Endodermal cell (in vitro differentiated cells): Measurements from ENCODE around the gene WDR46. TPM values are rescaled to one million over a fixed set of nuclear protein-coding genes. Genes with fewer than 3 reads are reported as not detected.

ENCODE experiments used
- DNase-seq: peaks from one replicate; pipeline ENCODE4 v3.0.0-alpha.2; 2017
- H3K27ac ChIP-seq: 2 replicates; pipeline ENCODE4 v1.5.1; 2013; ENCODE audit warnings: mild to moderate bottlenecking, low read depth, low read length, moderate library complexity
- H3K27me3 ChIP-seq: 2 replicates; pipeline ENCODE4 v1.6.1; 2013; ENCODE audit warnings: mild to moderate bottlenecking, low read length, moderate library complexity; ENCODE audit not compliant: insufficient read depth, control insufficient read depth, poor library complexity, severe bottlenecking
- H3K36me3 ChIP-seq: 2 replicates; pipeline ENCODE4 v1.7.0; 2013; ENCODE audit warnings: mild to moderate bottlenecking, low read length, moderate library complexity; ENCODE audit not compliant: control insufficient read depth, insufficient read depth
- H3K4me1 ChIP-seq: one replicate; pipeline ENCODE4 v1.7.0; 2013; ENCODE audit warnings: low read length; ENCODE audit not compliant: control insufficient read depth, insufficient read depth
- H3K4me3 ChIP-seq: 2 replicates; pipeline ENCODE4 v1.5.1; 2013; ENCODE audit warnings: mild to moderate bottlenecking, low read length, moderate library complexity
- H3K9ac ChIP-seq: 2 replicates; pipeline ENCODE4 v1.6.1; 2013; ENCODE audit warnings: mild to moderate bottlenecking, low read length, moderate library complexity; ENCODE audit not compliant: poor library complexity, severe bottlenecking; ENCODE audit errors: extremely low read depth
- H3K9me3 ChIP-seq: 2 replicates; pipeline ENCODE4 v1.6.1; 2013; ENCODE audit warnings: mild to moderate bottlenecking, low read length, moderate library complexity; ENCODE audit not compliant: control insufficient read depth
- H3K27ac Mint-ChIP-seq: 2 replicates; pipeline ENCODE4 v1.8.0; 2020; ENCODE audit warnings: mixed read lengths
- H3K27me3 Mint-ChIP-seq: 2 replicates; pipeline ENCODE4 v1.8.0; 2021; ENCODE audit warnings: mild to moderate bottlenecking, mixed read lengths; ENCODE audit not compliant: insufficient read depth
- H3K36me3 Mint-ChIP-seq: 2 replicates; pipeline ENCODE4 v1.8.0; 2020; ENCODE audit warnings: low read depth, mixed read lengths
- H3K4me1 Mint-ChIP-seq: 2 replicates; pipeline ENCODE4 v1.8.0; 2020; ENCODE audit warnings: mixed read lengths
- H3K4me3 Mint-ChIP-seq: 2 replicates; pipeline ENCODE4 v1.8.0; 2020; ENCODE audit warnings: mild to moderate bottlenecking, moderate library complexity, mixed read lengths
- H3K9me3 Mint-ChIP-seq: 2 replicates; pipeline ENCODE4 v1.8.0; 2020; ENCODE audit warnings: mild to moderate bottlenecking, mixed read lengths
- CTCF ChIP-seq: fragments of 200-600 bp; sonication (generic); conservative IDR thresholded peaks from 2 replicates; pipeline ENCODE4 v1.5.0; 2021; ENCODE audit warnings: antibody characterized with exemption, mild to moderate bottlenecking
- WGBS, 2 experiments: methylation state at CpG; one replicate each; pipeline versions ENCODE4 v1.1.5 to v1.1.7; 2013; ENCODE audit warnings: missing lambda C conversion rate in 2 of 2, mixed read lengths in 1 of 2; ENCODE audit not compliant: insufficient coverage in 1 of 2, insufficient read length in 1 of 2; 5-methylcytosine and 5-hydroxymethylcytosine counted together
- total RNA-seq, 2 donors: library from RNA; stranded (reverse); fragmentation: NEBNext Ultra II Directional in 1 of 2; extraction: Animal tissue kit (Norgen Biotek cat#: 25700) in 1 of 2; gene quantifications; 2 replicates in 1 of 2; 3 replicates in 1 of 2; pipeline ENCODE4 v1.2.1, GENCODE V29; 2021

The WDR46 gene
- total RNA-seq, 2 donors from 2014 or later = 42.9 to 62.5 TPM

DNA sequence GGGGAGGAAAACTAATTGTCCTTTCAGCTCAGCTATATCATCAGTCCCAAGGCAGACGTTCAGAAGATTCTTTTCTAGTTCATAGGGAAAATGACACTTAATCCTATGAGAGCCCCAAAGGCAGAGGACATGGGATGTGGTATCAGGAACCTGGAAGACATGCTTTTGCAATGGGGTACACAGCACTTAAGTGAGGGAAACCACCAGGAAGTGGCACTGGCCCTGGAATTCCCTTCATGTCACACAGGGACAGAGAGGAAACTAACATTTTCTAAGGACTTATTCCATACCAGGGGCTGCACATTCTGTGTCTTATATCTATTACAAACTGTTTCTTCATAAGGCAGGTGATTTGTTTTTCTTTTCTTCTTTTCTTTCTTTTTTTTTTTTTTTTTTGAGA lies 45.6 kb downstream of the WDR46 start:
- no peaks in the 10 kb centered on the region for H3K9me3 ChIP-seq
- Mint-ChIP-seq H3K27ac (no peak overlapping the region), H3K27me3 (peaks cover 55% of the 10 kb centered on the region), H3K36me3 (no peaks in the 10 kb centered on the region), H3K9me3 (no peaks in the 10 kb centered on the region), H3K4me3 (no peak overlapping the region), H3K4me1 (peaks cover 3% of the 10 kb centered on the region)
- WGBS, 2 experiments = 56 to 60% methylated on average over 1 of the region's 1 CpG
- peaks cover 42% of the 10 kb centered on the region for H3K27me3 ChIP-seq
- TF ChIP-seq CTCF = no peak
- H3K9ac ChIP-seq = no peak overlapping the region
- DNase-seq = no peak
- H3K4me1 ChIP-seq = peaks cover 1% of the 10 kb centered on the region
- no peaks in the 10 kb centered on the region for H3K36me3 ChIP-seq
- H3K4me3 ChIP-seq = no peak overlapping the region
- no peak overlapping the region for H3K27ac ChIP-seq

GRCh38 chr6:33241968-33242367 lies 47.1 kb downstream of the WDR46 start:
- H3K4me1 ChIP-seq = no peaks in the 10 kb centered on the region
- H3K27ac Mint-ChIP-seq = no peak overlapping the region
- no peaks in the 10 kb centered on the region for H3K9me3 ChIP-seq
- no peak overlapping the region for H3K4me3 Mint-ChIP-seq
- no peak for TF ChIP-seq CTCF
- peaks cover 2% of the 10 kb centered on the region for H3K4me1 Mint-ChIP-seq
- DNase-seq = no peak
- no peak overlapping the region for H3K4me3 ChIP-seq
- no peak overlapping the region for H3K27ac ChIP-seq
- no peaks in the 10 kb centered on the region for H3K36me3 ChIP-seq
- no peak overlapping the region for H3K9ac ChIP-seq
- WGBS, 2 experiments = 83 to 87% methylated on average over 1 to 3 of the region's 3 CpGs
- H3K27me3 Mint-ChIP-seq = peaks cover 46% of the 10 kb centered on the region
- peaks cover 39% of the 10 kb centered on the region for H3K27me3 ChIP-seq
- no peaks in the 10 kb centered on the region for H3K9me3 Mint-ChIP-seq
- no peaks in the 10 kb centered on the region for H3K36me3 Mint-ChIP-seq

- peaks cover 15% of the 10 kb centered on the region for H3K27me3 ChIP-seq
- peaks cover 12% of the 10 kb centered on the region for H3K4me1 Mint-ChIP-seq
- H3K36me3 Mint-ChIP-seq = no peaks in the 10 kb centered on the region
- no peak overlapping the region for H3K9ac ChIP-seq
- peak; percentile 8 for DNase-seq
- no peaks in the 10 kb centered on the region for H3K9me3 Mint-ChIP-seq
- no peaks in the 10 kb centered on the region for H3K36me3 ChIP-seq
- no peak overlapping the region for H3K27ac Mint-ChIP-seq
- no peak for TF ChIP-seq CTCF
- 84 to 93% methylated on average over 2 of the region's 2 CpGs for WGBS, 2 experiments
- H3K9me3 ChIP-seq = no peaks in the 10 kb centered on the region
- no peak overlapping the region for H3K4me3 ChIP-seq
- no peak overlapping the region for H3K4me3 Mint-ChIP-seq
- H3K4me1 ChIP-seq = no peaks in the 10 kb centered on the region
- H3K27me3 Mint-ChIP-seq = peaks cover 31% of the 10 kb centered on the region
- H3K27ac ChIP-seq = no peak overlapping the region
Observed at GRCh38 chr6:33237741-33238140, 51.3 kb downstream of the WDR46 start.
